MM.1S (cell line): ENCODE results near the gene PRAMEF12.

Experiments
- DNase-seq: peaks from one replicate; pipeline ENCODE4 v3.0.0-alpha.2; 2015
- H2AFZ ChIP-seq: fragments of 300-600 bp; sonication (generic); 2 replicates; pipeline ENCODE4 v1.6.0; 2016; ENCODE audit warnings: antibody characterized with exemption, low read length
- H3F3A ChIP-seq: fragments of 300-600 bp; sonication (generic); 2 replicates; pipeline ENCODE4 v1.6.1; 2016; ENCODE audit warnings: mild to moderate bottlenecking, antibody characterized with exemption, low read length, moderate library complexity, mixed read lengths; ENCODE audit not compliant: insufficient read depth
- H3K27ac ChIP-seq: fragments of 300-600 bp; sonication (generic); 2 replicates; pipeline ENCODE4 v1.5.1; 2016; ENCODE audit warnings: mild to moderate bottlenecking, low read length
- H3K27me3 ChIP-seq: fragments of 300-600 bp; sonication (generic); replicated peaks from 2 replicates; pipeline ENCODE4 v1.6.0; 2016; ENCODE audit warnings: low read length; ENCODE audit not compliant: insufficient read depth
- H3K36me3 ChIP-seq: fragments of 300-600 bp; sonication (generic); replicated peaks from 2 replicates; pipeline ENCODE4 v1.6.1; 2016; ENCODE audit warnings: mild to moderate bottlenecking, low read length, mixed read lengths; ENCODE audit not compliant: insufficient read depth
- H3K4me1 ChIP-seq: fragments of 300-600 bp; sonication (generic); 2 replicates; pipeline ENCODE4 v1.6.1; 2016; ENCODE audit warnings: low read length, mixed read lengths
- H3K4me2 ChIP-seq: fragments of 300-600 bp; sonication (generic); 2 replicates; pipeline ENCODE4 v1.6.0; 2016; ENCODE audit warnings: low read depth, low read length
- H3K4me3 ChIP-seq: fragments of 300-600 bp; sonication (generic); 2 replicates; pipeline ENCODE4 v1.5.1; 2016; ENCODE audit warnings: low read length, mixed read lengths
- H3K79me2 ChIP-seq: fragments of 300-600 bp; sonication (generic); 2 replicates; pipeline ENCODE4 v1.6.1; 2016; ENCODE audit warnings: mixed run types, low read length, mixed read lengths
- H3K9ac ChIP-seq: fragments of 300-600 bp; sonication (generic); 2 replicates; pipeline ENCODE4 v1.6.1; 2016; ENCODE audit warnings: low read length, mixed read lengths
- H3K9me2 ChIP-seq: fragments of 300-600 bp; sonication (generic); replicated peaks from 2 replicates; pipeline ENCODE4 v1.6.1; 2016; ENCODE audit warnings: mild to moderate bottlenecking, low read length, mixed read lengths; ENCODE audit not compliant: insufficient read depth
- H3K9me3 ChIP-seq: fragments of 300-600 bp; sonication (generic); replicated peaks from 2 replicates; pipeline ENCODE4 v1.6.1; 2016; ENCODE audit warnings: mild to moderate bottlenecking, low read length, mixed read lengths; ENCODE audit not compliant: insufficient read depth
- H4K20me1 ChIP-seq: fragments of 300-600 bp; sonication (generic); 2 replicates; pipeline ENCODE4 v1.6.1; 2016; ENCODE audit warnings: mild to moderate bottlenecking, low read length, moderate library complexity, mixed read lengths; ENCODE audit not compliant: insufficient read depth
- CTCF ChIP-seq: fragments of 300-600 bp; sonication (generic); IDR thresholded peaks from 2 replicates; pipeline ENCODE4 v1.5.1; 2016; ENCODE audit warnings: antibody characterized with exemption, low read length, mixed read lengths
- EZH2 ChIP-seq: fragments of 300-600 bp; sonication (generic); optimal IDR thresholded peaks from 2 replicates; pipeline ENCODE3; 2017; ENCODE audit warnings: low read depth, mild to moderate bottlenecking, antibody characterized with exemption, low read length, mixed read lengths
- EZH2phosphoT487 ChIP-seq: fragments of 300-600 bp; sonication (generic); IDR thresholded peaks from 2 replicates; pipeline ENCODE4 v1.6.1; 2018; ENCODE audit warnings: antibody characterized with exemption, low read length

PRAMEF12 gene

GRCh38 chr1:12798911-12799310 is 25.4 kb downstream of the PRAMEF12 start:
- Histone ChIP-seq H3K4me3 (no peak overlapping the region), H3K27ac (no peak overlapping the region), H3K4me1 (no peaks in the 10 kb centered on the region; the same call in 1 of the 2 replicates), H3K36me3 (no peaks in the 10 kb centered on the region), H3K79me2 (no peaks in the 10 kb centered on the region), H3F3A (no peaks in the 10 kb centered on the region), H4K20me1 (no peaks in the 10 kb centered on the region), H3K9ac (no peak overlapping the region), H3K9me2 (no peaks in the 10 kb centered on the region), H3K27me3 (no peaks in the 10 kb centered on the region), H3K9me3 (no peaks in the 10 kb centered on the region), H2AFZ (no peak overlapping the region), H3K4me2 (no peak overlapping the region)
- TF ChIP-seq EZH2 (no peak), EZH2phosphoT487 (no peak), CTCF (no peak)
- DNase-seq, result no peak

GRCh38 chr1:12799730-12800129 is 26.2 kb downstream of the PRAMEF12 start:
- Histone ChIP-seq H4K20me1 (no peaks in the 10 kb centered on the region), H3K36me3 (no peaks in the 10 kb centered on the region), H3K9ac (no peak overlapping the region), H2AFZ (no peak overlapping the region), H3K79me2 (no peaks in the 10 kb centered on the region), H3K9me3 (no peaks in the 10 kb centered on the region), H3K9me2 (no peaks in the 10 kb centered on the region), H3K4me3 (no peak overlapping the region), H3F3A (no peaks in the 10 kb centered on the region), H3K4me2 (no peak overlapping the region), H3K4me1 (no peaks in the 10 kb centered on the region; the same call in 1 of the 2 replicates), H3K27me3 (no peaks in the 10 kb centered on the region), H3K27ac (no peak overlapping the region)
- DNase-seq, result no peak
- TF ChIP-seq EZH2 (no peak), CTCF (no peak), EZH2phosphoT487 (no peak)

- no peak overlapping the region for H2AFZ ChIP-seq
- H3K4me3 ChIP-seq, result no peak overlapping the region
- H3K9ac ChIP-seq, result no peak overlapping the region
- H3K79me2 ChIP-seq, result no peaks in the 10 kb centered on the region
- H3K4me2 ChIP-seq, result no peak overlapping the region
- DNase-seq, result no peak
- H3K27ac ChIP-seq, result no peak overlapping the region
- no peaks in the 10 kb centered on the region for H3F3A ChIP-seq
- H3K9me2 ChIP-seq, result no peaks in the 10 kb centered on the region
- H4K20me1 ChIP-seq, result no peaks in the 10 kb centered on the region
- no peaks in the 10 kb centered on the region for H3K9me3 ChIP-seq
- no peaks in the 10 kb centered on the region for H3K36me3 ChIP-seq
- no peaks in the 10 kb centered on the region for H3K4me1 ChIP-seq
- H3K27me3 ChIP-seq, result no peaks in the 10 kb centered on the region
- no peak for TF ChIP-seq CTCF
Observed at GRCh38 chr1:12809933-12810332, 36.4 kb downstream of the PRAMEF12 start.
